H9 (cell line): Measurements from ENCODE around the gene PLEKHM3. TPM values are rescaled to one million over a fixed set of nuclear protein-coding genes. Genes with fewer than 3 reads are reported as not detected.

ENCODE experiments used
- DNase-seq: peaks from one replicate; pipeline ENCODE4 v3.0.0-alpha.2; 2017
- H2AFZ ChIP-seq: one replicate; pipeline ENCODE4 v1.6.1; 2013; ENCODE audit warnings: mild to moderate bottlenecking, low read length, control low read depth, moderate library complexity
- H2AK5ac ChIP-seq: 2 replicates; pipeline ENCODE4 v1.6.1; 2013; ENCODE audit warnings: low read length, control low read depth, mixed read lengths; ENCODE audit not compliant: insufficient read length
- H2BK120ac ChIP-seq: one replicate; pipeline ENCODE4 v1.6.1; 2013; ENCODE audit warnings: low read depth, mild to moderate bottlenecking, low read length, control low read depth, inconsistent platforms; ENCODE audit not compliant: poor library complexity, severe bottlenecking
- H2BK12ac ChIP-seq: 2 replicates; pipeline ENCODE4 v1.6.1; 2013; ENCODE audit warnings: low read length, control low read depth, mixed read lengths, low read depth; ENCODE audit not compliant: insufficient read length
- H2BK15ac ChIP-seq: 2 replicates; pipeline ENCODE4 v1.6.1; 2013; ENCODE audit warnings: low read depth, low read length, control low read depth
- H2BK20ac ChIP-seq: one replicate; pipeline ENCODE4 v1.6.1; 2013; ENCODE audit warnings: low read depth, mild to moderate bottlenecking, low read length, control low read depth, inconsistent platforms; ENCODE audit not compliant: poor library complexity, severe bottlenecking
- H2BK5ac ChIP-seq: 2 replicates; pipeline ENCODE4 v1.6.1; 2013; ENCODE audit warnings: low read length, control low read depth, mixed read lengths; ENCODE audit not compliant: insufficient read length
- H3K14ac ChIP-seq: 2 replicates; pipeline ENCODE4 v1.6.1; 2013; ENCODE audit warnings: low read length, control low read depth; ENCODE audit not compliant: insufficient read depth
- H3K18ac ChIP-seq: 2 replicates; pipeline ENCODE4 v1.6.1; 2013; ENCODE audit warnings: low read depth, mild to moderate bottlenecking, mixed read lengths, low read length, control low read depth; ENCODE audit not compliant: insufficient read length
- H3K23ac ChIP-seq: 2 replicates; pipeline ENCODE4 v1.6.1; 2013; ENCODE audit warnings: low read length, control low read depth, mixed read lengths, low read depth; ENCODE audit not compliant: insufficient read length
- H3K23me2 ChIP-seq: 2 replicates; pipeline ENCODE4 v1.6.1; 2013; ENCODE audit warnings: low read depth, mild to moderate bottlenecking, mixed read lengths, low read length, control low read depth; ENCODE audit not compliant: insufficient read length, poor library complexity, severe bottlenecking
- H3K27ac ChIP-seq: 2 replicates; pipeline ENCODE4 v1.5.1; 2013; ENCODE audit warnings: low read length, control low read depth, mixed read lengths, low read depth; ENCODE audit not compliant: insufficient read length
- H3K27me3 ChIP-seq: 2 replicates; pipeline ENCODE4 v1.6.1; 2013; ENCODE audit warnings: low read length, control low read depth, inconsistent platforms; ENCODE audit not compliant: insufficient read depth
- H3K4ac ChIP-seq: 2 replicates; pipeline ENCODE4 v1.6.1; 2013; ENCODE audit warnings: low read depth, mild to moderate bottlenecking, control low read depth, inconsistent platforms, low read length, moderate library complexity
- H3K4me1 ChIP-seq: 2 replicates; pipeline ENCODE4 v1.6.1; 2013; ENCODE audit warnings: low read length, control low read depth, inconsistent platforms; ENCODE audit not compliant: insufficient read depth
- H3K4me2 ChIP-seq: 2 replicates; pipeline ENCODE4 v1.6.1; 2013; ENCODE audit warnings: low read length, control low read depth, mixed read lengths; ENCODE audit not compliant: insufficient read length, insufficient read depth
- H3K56ac ChIP-seq: 2 replicates; pipeline ENCODE4 v1.6.1; 2013; ENCODE audit warnings: low read depth, mild to moderate bottlenecking, mixed read lengths, low read length, control low read depth; ENCODE audit not compliant: insufficient read length
- H3K79me1 ChIP-seq: 2 replicates; pipeline ENCODE4 v1.6.1; 2013; ENCODE audit warnings: low read depth, mild to moderate bottlenecking, moderate library complexity, low read length, control low read depth, inconsistent platforms; ENCODE audit not compliant: insufficient read depth, poor library complexity, severe bottlenecking
- H3K79me2 ChIP-seq: 2 replicates; pipeline ENCODE4 v1.6.1; 2013; ENCODE audit warnings: low read length, control low read depth, inconsistent platforms; ENCODE audit not compliant: insufficient read depth
- H3K9ac ChIP-seq: 2 replicates; pipeline ENCODE4 v1.6.1; 2013; ENCODE audit warnings: low read length, control low read depth, mixed read lengths; ENCODE audit not compliant: insufficient read length; ENCODE audit errors: extremely low read depth
- H3K9me3 ChIP-seq: one replicate; pipeline ENCODE4 v1.6.1; 2013; ENCODE audit warnings: low read depth, low read length, inconsistent platforms; ENCODE audit not compliant: control insufficient read depth
- H3T11ph ChIP-seq: one replicate; pipeline ENCODE4 v1.6.1; 2013; ENCODE audit warnings: mild to moderate bottlenecking, low read length, control low read depth, inconsistent platforms
- H4K20me1 ChIP-seq: one replicate; pipeline ENCODE4 v1.6.1; 2013; ENCODE audit not compliant: control insufficient read depth, insufficient read length, insufficient read depth
- H4K5ac ChIP-seq: 2 replicates; pipeline ENCODE4 v1.6.1; 2013; ENCODE audit warnings: low read depth, mild to moderate bottlenecking, mixed read lengths, low read length, control low read depth; ENCODE audit not compliant: insufficient read length
- H4K8ac ChIP-seq: replicated peaks from 2 replicates; pipeline ENCODE4 v1.6.1; 2013; ENCODE audit warnings: low read length, control low read depth, mixed read lengths, low read depth; ENCODE audit not compliant: insufficient read length
- H4K91ac ChIP-seq: 2 replicates; pipeline ENCODE4 v1.6.1; 2013; ENCODE audit warnings: low read depth, mild to moderate bottlenecking, moderate library complexity, mixed read lengths, low read length, control low read depth; ENCODE audit not compliant: insufficient read length
- H3K27ac Mint-ChIP-seq, 3 experiments: 2 replicates in 2 of 3; 3 replicates in 1 of 3; pipeline ENCODE4 v1.8.0; 2020 to 2021; ENCODE audit warnings: mixed read lengths in 3 of 3, mild to moderate bottlenecking in 1 of 3, moderate library complexity in 1 of 3
- H3K27me3 Mint-ChIP-seq: 2 replicates; pipeline ENCODE4 v1.8.0; 2021; ENCODE audit warnings: low read depth, mild to moderate bottlenecking, moderate library complexity, mixed read lengths
- H3K36me3 Mint-ChIP-seq, 3 experiments: 2 replicates in 2 of 3; 3 replicates in 1 of 3; pipeline ENCODE4 v1.8.0; 2020 to 2021; ENCODE audit warnings: low read depth in 3 of 3, mixed read lengths in 3 of 3; ENCODE audit not compliant: insufficient read depth in 1 of 3
- H3K4me1 Mint-ChIP-seq, 2 experiments: 2 replicates each; pipeline ENCODE4 v1.8.0; 2020; ENCODE audit warnings: mixed read lengths in 2 of 2
- H3K4me3 Mint-ChIP-seq, 2 experiments: 2 replicates in 1 of 2; 3 replicates in 1 of 2; pipeline ENCODE4 v1.8.0; 2020 to 2021; ENCODE audit warnings: mild to moderate bottlenecking in 2 of 2, mixed read lengths in 2 of 2, moderate library complexity in 1 of 2
- H3K9me3 Mint-ChIP-seq, 2 experiments: 2 replicates in 1 of 2; 3 replicates in 1 of 2; pipeline ENCODE4 v1.8.0; 2020; ENCODE audit warnings: mild to moderate bottlenecking in 2 of 2, mixed read lengths in 2 of 2, moderate library complexity in 1 of 2
- WGBS: extraction: QIAGEN DNeasy Blood & Tissue Kit; methylation state at CpG from one replicate; pipeline ENCODE4 v1.1.7; 2013; ENCODE audit warnings: missing lambda C conversion rate, low lambda C conversion rate, mixed read lengths; ENCODE audit not compliant: insufficient read length; ENCODE audit errors: extremely low coverage; 5-methylcytosine and 5-hydroxymethylcytosine counted together
- total RNA-seq: library from RNA; stranded (reverse); gene quantifications from 2 replicates; pipeline ENCODE4 v1.2.1, GENCODE V29; 2021
- TF ChIP-seq, protein P1 (sequence below): fragments of 200-600 bp; sonication (generic); conservative IDR thresholded peaks from 3 replicates; pipeline ENCODE4 v1.8.0; 2021; ENCODE audit warnings: antibody characterized with exemption, mild to moderate bottlenecking

PLEKHM3 gene
- total RNA-seq, 1 experiment from 2014 or later, result 7.5 TPM

DNA sequence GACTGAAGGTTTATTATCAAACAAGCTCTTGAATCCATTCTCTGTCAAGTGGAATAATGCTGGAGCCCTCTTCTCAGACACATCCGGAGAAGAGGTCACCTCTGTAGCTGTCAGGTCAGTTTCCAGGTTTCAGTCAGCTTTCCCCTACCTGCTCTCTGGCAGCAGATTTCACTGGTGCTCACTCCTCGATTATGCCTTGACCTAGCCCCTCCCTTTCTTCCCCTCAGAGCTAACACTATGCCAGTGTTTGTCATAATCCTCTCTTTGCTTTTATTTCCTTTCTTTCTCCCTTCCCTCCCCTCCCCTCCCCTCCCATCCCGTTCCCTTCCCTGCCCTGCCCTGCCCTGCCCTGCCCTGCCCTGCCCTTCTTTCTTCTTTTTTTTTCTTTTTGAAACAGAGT is 22.5 kb upstream of the PLEKHM3 start:
- Histone ChIP-seq H3K4me2 (no peak overlapping the region), H4K20me1 (no peaks in the 10 kb centered on the region), H2AK5ac (no peak overlapping the region), H2BK15ac (no peak overlapping the region), H3K14ac (no peak overlapping the region), H4K8ac (no peak overlapping the region), H3K4ac (no peak overlapping the region), H3K23ac (no peak overlapping the region), H3K23me2 (no peaks in the 10 kb centered on the region), H2BK5ac (no peak overlapping the region), H2BK120ac (no peak overlapping the region), H3K79me2 (no peaks in the 10 kb centered on the region), H3K9ac (no peak overlapping the region), H2BK12ac (no peak overlapping the region), H3K27ac (no peak overlapping the region), H3K9me3 (no peaks in the 10 kb centered on the region), H3K18ac (no peak overlapping the region), H3K56ac (no peak overlapping the region), H3K27me3 (no peaks in the 10 kb centered on the region), H4K5ac (no peak overlapping the region), H2AFZ (no peak overlapping the region), H3K79me1 (no peaks in the 10 kb centered on the region), H3T11ph (no peak overlapping the region), H3K4me1 (no peaks in the 10 kb centered on the region), H4K91ac (no peak overlapping the region), H2BK20ac (no peak overlapping the region)
- Mint-ChIP-seq H3K4me1 (peaks cover 18 to 19% of the 10 kb centered on the region in 2 experiments), H3K27me3 (no peaks in the 10 kb centered on the region), H3K27ac (no peak overlapping the region; a peak in 2 of 7 replicates), H3K36me3 (no peaks in the 10 kb centered on the region), H3K4me3 (no peak overlapping the region), H3K9me3 (no peaks in the 10 kb centered on the region)
- TF ChIP-seq, protein P1, sequence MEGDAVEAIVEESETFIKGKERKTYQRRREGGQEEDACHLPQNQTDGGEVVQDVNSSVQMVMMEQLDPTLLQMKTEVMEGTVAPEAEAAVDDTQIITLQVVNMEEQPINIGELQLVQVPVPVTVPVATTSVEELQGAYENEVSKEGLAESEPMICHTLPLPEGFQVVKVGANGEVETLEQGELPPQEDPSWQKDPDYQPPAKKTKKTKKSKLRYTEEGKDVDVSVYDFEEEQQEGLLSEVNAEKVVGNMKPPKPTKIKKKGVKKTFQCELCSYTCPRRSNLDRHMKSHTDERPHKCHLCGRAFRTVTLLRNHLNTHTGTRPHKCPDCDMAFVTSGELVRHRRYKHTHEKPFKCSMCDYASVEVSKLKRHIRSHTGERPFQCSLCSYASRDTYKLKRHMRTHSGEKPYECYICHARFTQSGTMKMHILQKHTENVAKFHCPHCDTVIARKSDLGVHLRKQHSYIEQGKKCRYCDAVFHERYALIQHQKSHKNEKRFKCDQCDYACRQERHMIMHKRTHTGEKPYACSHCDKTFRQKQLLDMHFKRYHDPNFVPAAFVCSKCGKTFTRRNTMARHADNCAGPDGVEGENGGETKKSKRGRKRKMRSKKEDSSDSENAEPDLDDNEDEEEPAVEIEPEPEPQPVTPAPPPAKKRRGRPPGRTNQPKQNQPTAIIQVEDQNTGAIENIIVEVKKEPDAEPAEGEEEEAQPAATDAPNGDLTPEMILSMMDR, result no peak
- no CpG with 5 or more reads among the region's 3 CpGs for WGBS
- DNase-seq, result peak; percentile 16
